GM12801 (cell line): ENCODE data around the gene PI4KA.

Source experiments
- CTCF ChIP-seq: IDR thresholded peaks from one replicate; pipeline ENCODE4 v1.5.1; 2011; ENCODE audit warnings: control low read depth; ENCODE audit not compliant: insufficient read length; ENCODE audit errors: extremely low read depth

Gene PI4KA

DNA sequence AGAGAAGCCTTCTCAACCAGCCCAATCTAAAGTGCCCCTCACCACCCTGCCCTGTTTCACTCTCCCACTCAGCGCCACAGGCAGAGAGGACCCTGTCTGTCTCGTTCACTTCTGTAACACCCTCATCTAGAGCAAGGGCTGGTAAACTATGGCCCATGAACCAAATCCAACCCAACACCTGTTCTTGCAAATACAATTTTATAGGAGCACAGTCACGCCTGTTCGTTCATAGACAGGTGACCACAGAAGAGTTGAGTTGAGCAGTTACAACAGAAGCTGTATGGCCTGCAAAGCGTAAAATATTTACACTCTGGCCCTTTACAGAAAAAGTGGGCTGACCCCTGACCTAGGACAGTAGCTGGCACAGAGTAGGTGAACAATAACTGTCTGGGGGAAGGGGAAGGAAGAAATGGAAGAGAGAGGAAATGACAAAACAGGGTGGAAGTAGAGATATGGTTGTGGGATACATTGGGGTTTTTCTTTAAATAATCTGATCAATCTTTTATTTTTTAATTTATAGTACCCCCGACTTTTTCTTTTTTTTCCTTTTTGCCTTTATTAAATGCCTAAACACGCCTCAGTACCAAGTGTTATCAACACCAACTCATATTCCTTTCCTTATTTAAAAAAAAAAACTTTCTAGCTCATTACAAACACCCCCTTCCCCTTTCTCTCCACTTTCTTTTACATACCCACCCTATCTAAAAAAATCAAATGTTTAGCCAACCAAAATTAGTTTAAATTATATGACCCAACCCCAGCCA is 63.8 kb downstream of the PI4KA start:
- TF ChIP-seq CTCF: no peak

GRCh38 chr22:20793748-20794649 is 64.6 kb downstream of the PI4KA start:
- no peak for TF ChIP-seq CTCF

GRCh38 chr22:20792966-20793728 is 65.5 kb downstream of the PI4KA start:
- no peak for TF ChIP-seq CTCF

GRCh38 chr22:20792221-20792965 is 66.2 kb downstream of the PI4KA start:
- no peak for TF ChIP-seq CTCF

DNA sequence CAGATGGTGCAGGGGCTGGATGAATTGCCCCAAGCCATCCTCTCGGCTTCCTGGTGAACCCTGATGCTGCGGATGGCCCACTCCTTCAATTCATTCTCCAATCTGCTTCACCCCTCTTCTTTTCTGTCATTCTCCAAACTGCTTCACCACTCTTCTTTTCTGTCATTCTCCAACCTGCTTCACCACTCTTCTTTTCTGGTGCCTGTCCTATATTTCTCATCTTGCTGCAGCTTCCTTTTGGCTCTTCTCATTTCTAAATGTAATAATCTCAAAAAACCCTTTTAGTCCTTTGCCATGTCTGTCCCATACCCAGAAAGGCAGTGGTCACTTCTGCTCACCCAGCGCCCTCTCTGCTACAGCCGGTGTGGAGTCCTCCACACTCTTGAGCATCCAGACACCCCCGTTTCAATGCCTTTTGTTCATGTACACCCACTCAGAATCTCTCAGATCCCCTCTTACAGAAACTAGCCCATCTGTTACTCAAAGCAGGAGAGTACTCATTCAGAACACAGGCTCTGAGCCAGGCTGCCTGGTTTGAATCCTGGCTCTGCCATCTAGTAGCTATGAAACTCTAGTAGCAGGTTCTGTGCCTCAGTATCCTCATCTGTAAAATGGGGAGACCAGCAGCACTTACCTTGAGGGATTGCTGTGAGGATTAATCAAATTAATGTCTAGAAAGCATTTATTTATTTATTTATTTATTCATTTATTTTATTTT is 69.8 kb downstream of the PI4KA start:
- TF ChIP-seq CTCF: no peak

DNA sequence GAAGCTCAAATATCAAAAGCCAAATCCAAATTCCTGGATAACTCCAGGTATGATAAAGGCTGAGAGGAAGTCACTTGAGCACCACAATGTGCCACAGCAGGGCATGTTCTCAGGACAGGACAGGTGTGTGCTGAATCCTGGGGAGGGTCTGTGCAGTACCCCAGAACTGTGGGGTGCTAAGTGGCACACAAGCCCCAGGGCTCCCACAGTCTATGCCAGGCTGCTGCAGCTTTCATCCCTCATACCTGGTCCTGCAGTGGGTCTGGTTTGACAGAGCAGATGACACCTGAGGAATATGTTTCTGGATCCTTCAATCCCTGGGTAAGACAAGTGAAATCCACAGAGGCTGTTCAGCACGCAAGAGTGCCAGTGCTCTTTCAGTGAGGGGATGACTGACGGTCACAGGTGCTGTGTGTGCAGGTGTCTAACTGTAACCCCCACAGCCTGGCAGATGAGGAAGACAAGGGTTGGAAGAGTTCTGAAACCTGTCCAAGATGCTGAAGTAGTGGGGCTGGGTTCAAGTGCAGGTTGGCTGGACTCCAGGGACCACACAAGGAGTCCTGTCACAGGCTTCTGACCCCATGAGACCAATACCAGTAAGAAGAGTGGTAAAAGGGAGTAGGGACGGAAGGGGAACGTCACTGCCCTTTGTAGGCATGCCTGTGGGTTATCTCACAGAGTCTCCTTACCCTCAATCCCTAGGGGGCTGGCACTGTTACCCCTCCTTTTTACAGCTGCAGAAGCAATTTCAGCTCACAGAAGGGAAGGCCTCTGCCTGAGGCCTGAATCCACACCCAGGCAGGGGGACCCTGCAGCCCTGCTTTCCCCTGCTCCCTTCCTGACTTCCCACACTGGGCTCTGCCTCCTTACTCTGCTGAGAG is 70.6 kb downstream of the PI4KA start:
- TF ChIP-seq CTCF: no peak
